Mesothelial cell of epicardium (in vitro differentiated cells): ENCODE data around the gene RFXAP. TPM values are rescaled to one million over a fixed set of nuclear protein-coding genes. Genes with fewer than 3 reads are reported as not detected.

ENCODE experiments used
- DNase-seq, 2 experiments: peaks; one replicate each; pipeline ENCODE4 v3.0.0; 2021; ENCODE audit warnings: low spot score in 2 of 2; ENCODE audit not compliant: unreplicated experiment in 2 of 2
- H3K27ac Mint-ChIP-seq: 2 replicates; pipeline ENCODE4 v1.8.0; 2021; ENCODE audit warnings: mixed read lengths
- H3K27me3 Mint-ChIP-seq: 2 replicates; pipeline ENCODE4 v1.8.0; 2021; ENCODE audit warnings: low read depth, mixed read lengths
- H3K36me3 Mint-ChIP-seq: 2 replicates; pipeline ENCODE4 v1.8.0; 2021; ENCODE audit warnings: mixed read lengths
- H3K4me1 Mint-ChIP-seq: 2 replicates; pipeline ENCODE4 v1.8.0; 2021; ENCODE audit warnings: mixed read lengths
- H3K4me3 Mint-ChIP-seq: 2 replicates; pipeline ENCODE4 v1.8.0; 2021; ENCODE audit warnings: mild to moderate bottlenecking, moderate library complexity, mixed read lengths
- H3K9me3 Mint-ChIP-seq: 2 replicates; pipeline ENCODE4 v1.8.0; 2021; ENCODE audit warnings: mixed read lengths
- total RNA-seq: library from RNA; stranded (reverse); gene quantifications from 3 replicates; pipeline ENCODE4 v1.2.1, GENCODE V29; 2021
- TF ChIP-seq, protein P1 (sequence below): fragments of 200-600 bp; sonication (generic); IDR thresholded peaks from one replicate; pipeline ENCODE4 v1.5.0; 2021; ENCODE audit warnings: antibody characterized with exemption; ENCODE audit not compliant: unreplicated experiment

The RFXAP gene, protein sequence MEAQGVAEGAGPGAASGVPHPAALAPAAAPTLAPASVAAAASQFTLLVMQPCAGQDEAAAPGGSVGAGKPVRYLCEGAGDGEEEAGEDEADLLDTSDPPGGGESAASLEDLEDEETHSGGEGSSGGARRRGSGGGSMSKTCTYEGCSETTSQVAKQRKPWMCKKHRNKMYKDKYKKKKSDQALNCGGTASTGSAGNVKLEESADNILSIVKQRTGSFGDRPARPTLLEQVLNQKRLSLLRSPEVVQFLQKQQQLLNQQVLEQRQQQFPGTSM
- 13.6 to 14.1 TPM (median 14.0 TPM) in 3 replicates for total RNA-seq

DNA sequence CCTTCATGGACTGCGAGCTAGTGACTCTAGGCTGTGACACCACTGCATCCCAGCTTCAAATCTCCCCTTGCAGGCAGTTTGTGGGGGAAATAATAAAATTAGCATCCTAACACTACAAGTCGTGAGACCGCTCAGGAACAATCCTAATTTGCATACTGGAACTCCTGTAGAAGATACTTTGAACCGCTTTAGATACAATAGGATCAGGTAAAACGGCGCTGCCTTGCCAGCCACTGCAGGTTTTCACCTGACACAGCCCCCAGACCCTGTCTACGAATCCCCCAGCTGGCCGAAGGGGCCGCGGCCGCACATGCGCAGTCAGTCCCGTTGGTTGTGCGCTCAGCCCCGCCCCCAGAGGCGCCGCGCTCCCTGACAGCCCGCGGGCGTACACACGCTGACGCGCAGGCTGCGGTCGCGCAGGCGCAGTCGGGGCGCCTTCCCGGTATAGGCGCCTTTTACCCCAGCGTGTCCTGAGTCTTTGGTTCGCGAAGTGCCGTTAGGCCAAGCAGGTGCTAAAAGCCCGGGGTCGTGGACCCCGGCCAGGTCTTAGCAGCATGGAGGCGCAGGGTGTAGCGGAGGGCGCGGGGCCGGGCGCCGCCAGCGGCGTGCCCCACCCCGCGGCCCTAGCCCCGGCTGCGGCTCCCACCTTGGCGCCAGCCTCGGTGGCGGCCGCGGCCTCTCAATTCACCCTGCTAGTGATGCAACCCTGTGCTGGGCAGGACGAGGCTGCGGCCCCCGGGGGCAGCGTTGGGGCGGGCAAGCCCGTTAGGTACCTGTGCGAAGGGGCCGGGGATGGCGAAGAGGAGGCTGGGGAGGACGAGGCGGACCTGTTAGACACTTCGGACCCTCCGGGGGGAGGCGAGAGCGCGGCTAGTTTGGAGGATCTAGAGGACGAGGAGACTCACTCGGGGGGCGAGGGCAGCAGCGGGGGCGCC, at the start of gene RFXAP:
Gene RFXAP, plus strand, starts transcription at position 419 of the 935 bp plus-strand sequence. Its CDS starts 136 bp downstream, at position 555.
- peaks cover 47% of the 10 kb centered on the region for H3K4me1 Mint-ChIP-seq
- DNase-seq, result peak; percentile 94 to 95
- peak within 1 kb of the TSS; percentile 92 for H3K27ac Mint-ChIP-seq
- H3K9me3 Mint-ChIP-seq, result no peaks in the 10 kb centered on the region
- no peaks in the 10 kb centered on the region for H3K36me3 Mint-ChIP-seq
- H3K27me3 Mint-ChIP-seq, result no peaks in the 10 kb centered on the region
- peak within 1 kb of the TSS; percentile 81 for H3K4me3 Mint-ChIP-seq
- TF ChIP-seq, protein P1, sequence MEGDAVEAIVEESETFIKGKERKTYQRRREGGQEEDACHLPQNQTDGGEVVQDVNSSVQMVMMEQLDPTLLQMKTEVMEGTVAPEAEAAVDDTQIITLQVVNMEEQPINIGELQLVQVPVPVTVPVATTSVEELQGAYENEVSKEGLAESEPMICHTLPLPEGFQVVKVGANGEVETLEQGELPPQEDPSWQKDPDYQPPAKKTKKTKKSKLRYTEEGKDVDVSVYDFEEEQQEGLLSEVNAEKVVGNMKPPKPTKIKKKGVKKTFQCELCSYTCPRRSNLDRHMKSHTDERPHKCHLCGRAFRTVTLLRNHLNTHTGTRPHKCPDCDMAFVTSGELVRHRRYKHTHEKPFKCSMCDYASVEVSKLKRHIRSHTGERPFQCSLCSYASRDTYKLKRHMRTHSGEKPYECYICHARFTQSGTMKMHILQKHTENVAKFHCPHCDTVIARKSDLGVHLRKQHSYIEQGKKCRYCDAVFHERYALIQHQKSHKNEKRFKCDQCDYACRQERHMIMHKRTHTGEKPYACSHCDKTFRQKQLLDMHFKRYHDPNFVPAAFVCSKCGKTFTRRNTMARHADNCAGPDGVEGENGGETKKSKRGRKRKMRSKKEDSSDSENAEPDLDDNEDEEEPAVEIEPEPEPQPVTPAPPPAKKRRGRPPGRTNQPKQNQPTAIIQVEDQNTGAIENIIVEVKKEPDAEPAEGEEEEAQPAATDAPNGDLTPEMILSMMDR, result no peak

DNA sequence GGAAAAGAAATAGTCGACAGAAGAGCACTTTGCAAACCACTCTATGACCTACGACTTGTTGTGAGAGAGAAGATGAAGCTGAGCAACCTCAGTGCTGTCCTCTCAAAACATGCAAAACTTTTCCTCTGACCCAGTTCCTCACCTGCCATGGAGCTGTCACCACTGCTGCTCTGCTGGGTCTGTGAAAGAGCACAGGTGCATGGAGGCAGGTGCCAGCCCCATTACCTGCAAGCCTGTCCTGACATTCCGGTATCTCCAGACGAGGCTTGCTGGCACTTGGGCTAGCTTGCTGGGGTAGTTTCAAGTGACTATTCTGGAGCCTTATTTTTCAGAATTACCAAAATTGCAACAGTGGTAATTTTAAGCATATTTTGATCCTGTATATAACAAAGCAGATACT, 49.5 kb upstream of the RFXAP start:
- peaks cover 18% of the 10 kb centered on the region for H3K9me3 Mint-ChIP-seq
- H3K4me3 Mint-ChIP-seq, result no peak overlapping the region
- H3K4me1 Mint-ChIP-seq, result peaks cover 7% of the 10 kb centered on the region
- no peak for DNase-seq
- H3K36me3 Mint-ChIP-seq, result peaks cover 11% of the 10 kb centered on the region
- H3K27ac Mint-ChIP-seq, result no peak overlapping the region
- TF ChIP-seq, protein P1, result no peak
- H3K27me3 Mint-ChIP-seq, result no peaks in the 10 kb centered on the region

GRCh38 chr13:36770741-36771140, 48.3 kb upstream of the RFXAP start:
- TF ChIP-seq, protein P1, result no peak
- Mint-ChIP-seq H3K4me3 (no peak overlapping the region), H3K36me3 (peaks cover 11% of the 10 kb centered on the region), H3K27me3 (no peaks in the 10 kb centered on the region), H3K27ac (no peak overlapping the region), H3K4me1 (peaks cover 11% of the 10 kb centered on the region), H3K9me3 (peaks cover 17% of the 10 kb centered on the region)
- no peak for DNase-seq

GRCh38 chr13:36772853-36773252, 46.2 kb upstream of the RFXAP start:
- Mint-ChIP-seq H3K4me3 (no peak overlapping the region), H3K27me3 (no peaks in the 10 kb centered on the region), H3K36me3 (no peaks in the 10 kb centered on the region), H3K27ac (no peak overlapping the region), H3K9me3 (no peaks in the 10 kb centered on the region), H3K4me1 (peaks cover 14% of the 10 kb centered on the region)
- no peak for DNase-seq
- TF ChIP-seq, protein P1, result no peak

DNA sequence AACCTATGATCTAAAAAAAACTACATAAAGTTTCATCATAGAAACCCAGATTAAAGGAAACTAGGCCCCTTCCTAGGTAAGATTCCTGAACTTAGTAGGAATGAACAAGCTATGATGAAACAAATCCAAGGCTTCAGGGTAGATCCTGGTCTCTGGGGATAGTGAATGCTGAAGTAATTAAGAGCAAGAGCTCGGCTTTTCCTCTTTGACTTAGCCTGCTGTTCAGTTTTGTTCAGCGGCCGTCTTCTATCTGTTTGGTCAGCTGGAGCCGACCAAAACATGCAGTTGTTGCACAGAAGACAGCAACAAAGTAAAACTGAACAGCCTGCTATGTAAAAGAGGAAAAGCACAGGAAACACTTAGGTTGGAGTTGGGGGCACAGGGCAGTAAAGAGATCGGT, 44.1 kb upstream of the RFXAP start:
- Mint-ChIP-seq H3K4me1 (peaks cover 29% of the 10 kb centered on the region), H3K36me3 (no peaks in the 10 kb centered on the region), H3K27me3 (no peaks in the 10 kb centered on the region), H3K9me3 (no peaks in the 10 kb centered on the region), H3K4me3 (no peak overlapping the region), H3K27ac (peak overlapping the region; percentile 55)
- no peak for DNase-seq
- TF ChIP-seq, protein P1, result no peak
